WTC11 (cell line): Measurements from ENCODE around the gene PTPRG.

ENCODE experiments used
- ATF1 ChIP-seq: sonication (generic); formaldehyde crosslinking; IDR thresholded peaks from 2 replicates; pipeline ENCODE4 v1.8.1; 2023; ENCODE audit warnings: mild to moderate bottlenecking, moderate library complexity, missing genetic modification reagents
- ATF2 ChIP-seq: sonication (generic); formaldehyde crosslinking; IDR thresholded peaks from 2 replicates; pipeline ENCODE4 v1.8.1; 2022; ENCODE audit warnings: low read depth, missing genetic modification reagents, borderline replicate concordance
- CREM ChIP-seq: sonication (generic); formaldehyde crosslinking; IDR thresholded peaks from 2 replicates; pipeline ENCODE4 v1.8.1; 2022; ENCODE audit warnings: mild to moderate bottlenecking, missing genetic modification reagents, moderate library complexity
- CTCF ChIP-seq: fragments of 200-600 bp; IDR thresholded peaks from 2 replicates; pipeline ENCODE4 v1.8.0; 2022; ENCODE audit warnings: antibody characterized with exemption
- ELF4 ChIP-seq: sonication (generic); formaldehyde crosslinking; IDR thresholded peaks from 2 replicates; pipeline ENCODE4 v1.8.1; 2022; ENCODE audit warnings: low read depth, mild to moderate bottlenecking, moderate library complexity, missing genetic modification reagents
- IRF2 ChIP-seq: sonication (generic); formaldehyde crosslinking; IDR thresholded peaks from 2 replicates; pipeline ENCODE4 v1.8.0; 2022; ENCODE audit warnings: low read depth, missing genetic modification reagents, borderline replicate concordance
- MLX ChIP-seq: sonication (generic); formaldehyde crosslinking; IDR thresholded peaks from 2 replicates; pipeline ENCODE4 v1.8.1; 2023; ENCODE audit warnings: mild to moderate bottlenecking, missing genetic modification reagents, moderate library complexity
- RELA ChIP-seq: sonication (generic); formaldehyde crosslinking; IDR thresholded peaks from 2 replicates; pipeline ENCODE4 v1.8.1; 2022; ENCODE audit warnings: missing genetic modification reagents, mild to moderate bottlenecking, borderline replicate concordance
- STAT6 ChIP-seq: sonication (generic); formaldehyde crosslinking; conservative IDR thresholded peaks from 2 replicates; pipeline ENCODE4 v1.8.1; 2023; ENCODE audit warnings: mild to moderate bottlenecking, low read depth, missing genetic modification reagents, moderate library complexity
- TCF7 ChIP-seq: sonication (generic); formaldehyde crosslinking; IDR thresholded peaks from 2 replicates; pipeline ENCODE4 v1.8.0; 2022; ENCODE audit warnings: mild to moderate bottlenecking, low read depth, missing genetic modification reagents, moderate library complexity
- USF1 ChIP-seq: sonication (generic); formaldehyde crosslinking; IDR thresholded peaks from 2 replicates; pipeline ENCODE4 v1.8.0; 2022; ENCODE audit warnings: mild to moderate bottlenecking, missing genetic modification reagents
- ZNF138 ChIP-seq: sonication (generic); formaldehyde crosslinking; conservative IDR thresholded peaks from 2 replicates; pipeline ENCODE4 v1.8.1; 2022; ENCODE audit warnings: mild to moderate bottlenecking, moderate library complexity, missing genetic modification reagents

GRCh38 chr3:61589856-61590255 is 28.5 kb downstream of the PTPRG start:
- TF ChIP-seq CTCF = no peak
- no peak for TF ChIP-seq TCF7
- TF ChIP-seq STAT6 (CRISPR knock-in tag) = no peak
- TF ChIP-seq ELF4 (CRISPR knock-in tag) = no peak
- TF ChIP-seq ATF1 (CRISPR knock-in tag) = no peak
- no peak for TF ChIP-seq IRF2 (CRISPR knock-in tag)
- TF ChIP-seq RELA (CRISPR knock-in tag) = no peak
- TF ChIP-seq MLX = no peak
- no peak for TF ChIP-seq USF1 (CRISPR knock-in tag)
- no peak for TF ChIP-seq CREM (CRISPR knock-in tag)
- no peak for TF ChIP-seq ZNF138 (CRISPR knock-in tag)
- no peak for TF ChIP-seq ATF2 (CRISPR knock-in tag)
